ENCODE results near the gene GPC1.

The GPC1 gene

GRCh38 chr2:240514631-240515030 is 79.2 kb downstream of the GPC1 start:
- no peak for DNase-seq (ENCODE audit: low read depth)

- DNase-seq (ENCODE audit: low read depth), result no peak
These were observed 81.9 kb downstream of the GPC1 start for GRCh38 chr2:240517342-240517741.
